Right ventricle myocardium inferior (tissue), 1 donor: Measurements from ENCODE around the gene MAPRE2. TPM values are rescaled to one million over a fixed set of nuclear protein-coding genes. Genes with fewer than 3 reads are reported as not detected.
A peak's percentile ranks its signal among the peaks of the same experiment; 100 is the strongest.

Experiments
- ATAC-seq: fragments of 200-7000 bp; cut with Tn5 transposase; one replicate; pipeline ENCODE4 v1.9.1; 2020; ENCODE audit warnings: mild to moderate bottlenecking, moderate library complexity
- DNase-seq: peaks from one replicate; pipeline ENCODE4 v3.0.0; 2021; ENCODE audit errors: missing footprints
- intact Hi-C: fragments of 100-400 bp; cut with DNase I; formaldehyde crosslinking; loops from one replicate; pipeline ENCODE4 v1.11.0; 2022
- total RNA-seq: library from RNA; stranded (reverse); fragmentation: NEBNext Ultra II Directional; extraction: Animal tissue kit (Norgen Biotek cat#: 25700); gene quantifications from one replicate; pipeline ENCODE4 v1.2.1, GENCODE V29; 2021
- donor health status: DM: no; HTN: yes; CAD: no; lungs with severe emphysema.

Gene MAPRE2
- total RNA-seq, 1 donor from 2014 or later = 112 TPM

DNA sequence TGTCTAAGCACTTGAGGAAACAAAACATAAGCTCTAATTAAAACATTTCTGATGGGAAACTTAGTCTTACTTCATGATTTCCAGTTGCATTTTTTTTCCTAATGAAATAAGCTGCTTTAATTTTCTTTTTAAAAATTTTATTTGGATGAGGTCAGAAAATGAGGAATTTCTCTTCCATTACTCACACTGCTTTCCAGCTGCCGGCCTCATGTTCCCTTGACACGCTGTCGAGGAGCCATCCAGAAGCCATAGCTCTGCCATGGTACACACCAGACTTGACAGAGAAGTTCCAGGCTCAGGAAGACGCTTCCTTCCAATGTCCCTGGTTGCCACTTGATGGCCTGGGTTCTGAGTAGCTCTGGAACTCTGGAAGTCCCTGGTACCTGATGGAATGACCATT is 12.1 kb upstream of the MAPRE2 start:
- ATAC-seq (peak; percentile 43), DNase-seq (no peak)
- intact Hi-C loops = loop anchor here (5.0 kb wide), 2 partner anchors 113 to 213 kb away; partner anchors contain the start of gene ZNF397

DNA sequence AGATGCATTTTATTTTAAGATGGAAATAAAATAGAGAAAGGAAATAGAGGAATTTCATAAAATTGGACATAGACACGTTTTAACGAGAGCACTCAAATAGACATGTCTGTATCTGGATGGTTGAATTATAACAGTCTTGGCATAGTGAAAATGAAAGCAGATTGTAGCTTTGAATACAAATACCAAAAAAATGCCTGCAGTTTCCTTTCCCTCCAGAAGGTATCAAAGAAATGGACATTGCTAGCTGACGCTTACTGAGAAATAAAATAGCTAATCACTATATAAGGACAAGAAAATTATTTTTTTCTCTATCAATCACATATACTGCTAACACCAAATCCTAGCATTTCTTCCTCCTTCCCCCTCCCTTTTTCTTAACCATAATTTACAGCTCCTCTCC is 11.4 kb upstream of the MAPRE2 start:
- intact Hi-C loops = loop anchor here (5.0 kb wide), 2 partner anchors 113 to 213 kb away; partner anchors contain the start of gene ZNF397
- no peak for ATAC-seq

DNA sequence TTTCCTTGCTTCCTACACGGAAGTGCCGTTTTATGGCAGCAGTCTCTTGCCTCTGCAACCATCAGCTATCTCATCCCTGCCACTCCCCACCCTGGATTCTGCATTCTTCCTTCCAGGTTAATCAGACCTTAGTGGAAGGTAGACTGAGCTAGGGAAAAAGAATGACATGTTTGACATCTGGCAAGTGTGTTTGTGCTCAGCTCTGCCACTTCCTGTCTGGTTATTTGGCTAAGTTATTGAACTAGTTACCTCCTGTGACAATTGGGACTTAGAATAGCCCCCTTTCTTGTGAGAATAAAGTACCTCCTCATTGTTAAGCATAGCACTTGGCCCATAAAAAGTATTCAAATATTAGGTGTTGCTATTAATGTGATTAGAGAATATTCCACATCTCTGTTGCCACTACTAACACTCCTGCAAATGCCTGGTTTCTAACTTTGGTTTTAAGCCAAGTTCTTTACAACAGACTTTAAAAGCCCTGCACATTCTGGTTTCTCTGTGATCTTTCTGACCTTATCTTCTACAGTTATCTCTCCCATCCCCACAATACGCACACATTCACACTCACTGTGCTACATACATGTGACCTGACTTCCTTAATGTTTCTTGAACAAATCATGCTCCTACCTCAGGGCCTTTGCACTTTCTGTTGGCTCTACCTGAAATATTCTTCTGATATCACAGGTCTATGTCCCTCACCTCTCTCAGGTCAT is 10.8 kb upstream of the MAPRE2 start:
- no peak for ATAC-seq
- DNase-seq = no peak
- intact Hi-C loops = no loop called here

More for the DNA sequence above, 11.4 kb upstream of the MAPRE2 start:
- no peak for DNase-seq

DNA sequence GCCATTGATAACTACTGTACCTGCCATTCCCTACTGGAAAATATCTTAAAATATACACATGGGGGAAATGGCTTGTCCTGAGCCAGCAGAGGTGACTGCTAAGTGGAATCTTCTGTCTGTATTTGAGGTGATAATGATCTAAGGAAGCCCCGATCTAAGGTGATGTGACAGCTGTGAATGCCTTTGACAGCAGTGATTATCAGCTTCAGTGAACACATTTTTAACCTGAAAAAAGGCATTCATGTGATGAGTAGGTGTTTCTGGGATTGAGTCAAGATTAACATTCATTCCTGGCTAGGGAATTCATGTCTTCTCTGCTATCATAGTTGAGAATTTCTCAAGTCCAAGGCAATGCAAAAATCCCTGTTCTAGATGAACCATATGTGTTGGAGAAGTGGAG is 9.1 kb upstream of the MAPRE2 start:
- DNase-seq (no peak), ATAC-seq (no peak)
- intact Hi-C loops = no loop called here

DNA sequence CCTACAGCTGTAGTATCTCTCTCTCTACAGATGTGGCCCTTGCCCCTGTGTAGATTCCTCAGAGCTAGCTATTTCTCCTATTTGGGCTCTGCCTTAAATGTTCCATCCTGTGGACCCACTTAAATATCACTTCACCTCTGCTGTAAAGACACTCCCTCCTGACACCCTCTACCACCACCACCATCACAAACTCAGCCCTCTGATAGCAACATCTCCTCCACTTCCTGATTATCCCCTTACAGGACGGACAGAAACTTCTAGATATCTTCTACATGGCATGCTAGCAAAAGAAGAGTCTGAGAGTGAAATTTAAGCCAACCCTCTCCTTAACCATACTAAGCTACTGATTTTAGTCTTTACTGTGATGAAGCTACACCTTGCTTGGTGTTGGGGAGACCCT is 3.2 kb upstream of the MAPRE2 start:
- ATAC-seq (no peak), DNase-seq (no peak)
- intact Hi-C loops = no loop called here

DNA sequence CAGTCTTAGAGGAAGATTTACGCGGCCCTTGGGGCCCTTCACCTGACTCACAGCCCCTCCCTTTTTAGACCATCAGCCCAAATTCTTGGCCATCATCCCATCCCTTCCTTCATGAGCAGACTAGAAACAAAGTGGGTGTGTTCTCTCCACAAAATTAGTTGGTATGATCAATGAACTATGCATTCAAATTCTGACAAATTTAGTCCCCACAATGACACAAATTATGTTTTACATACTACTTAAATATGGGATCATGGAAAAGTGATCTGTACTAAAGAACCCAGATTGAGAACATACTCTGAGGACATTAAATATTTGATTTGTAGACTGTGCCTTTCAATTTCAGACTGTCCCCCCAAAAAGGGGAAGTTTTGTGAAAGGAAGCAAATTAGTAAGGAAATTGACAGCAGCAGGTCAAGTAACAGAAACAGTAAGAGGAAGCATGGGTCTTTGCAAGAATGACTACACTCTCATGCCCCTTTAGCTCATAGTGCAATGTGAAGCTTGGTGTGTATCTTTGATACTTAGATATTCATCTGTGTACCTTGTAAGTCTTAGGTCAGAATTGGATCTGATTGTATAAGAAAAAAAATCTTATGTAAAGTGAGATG is 2.2 kb upstream of the MAPRE2 start:
- no peak for DNase-seq
- intact Hi-C loops = no loop called here
- ATAC-seq = no peak

DNA sequence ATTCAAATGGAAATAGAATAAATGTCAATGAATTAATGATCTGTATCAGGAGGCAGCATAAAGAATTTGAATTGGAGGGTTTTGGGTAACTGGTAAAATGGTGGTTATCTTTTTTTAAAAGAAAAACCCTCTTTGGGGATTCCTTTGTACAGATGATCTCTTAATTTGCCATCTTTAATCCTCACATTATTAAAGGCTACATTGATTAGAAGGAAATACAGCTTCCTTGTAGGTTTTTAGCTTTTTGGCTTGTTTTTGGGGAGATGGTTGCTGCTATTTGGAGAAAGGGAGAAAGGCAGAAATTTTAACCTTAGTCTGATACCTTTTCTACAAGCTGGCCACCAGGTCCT is 600 bp upstream of the MAPRE2 start:
- DNase-seq (no peak), ATAC-seq (no peak)
- intact Hi-C loops = loop anchor here (2.0 to 5.0 kb wide), 2 partner anchors 42 to 98 kb away; no protein-coding TSS in a partner anchor

DNA sequence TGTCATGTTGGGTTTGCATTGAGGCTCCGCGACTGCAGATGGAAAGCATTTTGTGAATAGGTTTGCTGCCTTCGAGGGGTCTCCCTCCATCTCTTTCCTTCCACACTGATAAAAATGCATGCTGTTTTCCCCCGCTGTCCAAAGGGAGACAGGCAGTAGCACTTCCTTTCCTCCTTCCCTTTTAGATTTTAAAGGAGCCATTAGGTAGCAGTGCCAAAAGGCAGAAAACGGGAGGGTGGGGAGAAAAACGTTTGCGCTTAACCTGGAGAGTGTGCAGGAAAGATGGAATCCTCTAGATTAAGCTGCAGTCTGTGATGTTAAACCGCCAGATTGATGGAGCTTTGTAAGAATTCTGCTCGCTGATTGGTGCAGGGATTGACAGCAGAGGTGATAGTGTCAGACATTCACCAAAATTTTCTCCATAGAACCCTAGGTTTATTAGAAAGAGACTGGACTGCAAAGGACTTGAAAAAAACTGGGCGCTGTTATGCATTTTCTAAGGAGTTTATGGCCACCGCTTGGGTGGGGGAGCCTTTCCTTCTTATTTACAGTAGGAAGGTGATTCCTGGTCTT is 688 bp downstream of the MAPRE2 start:
- intact Hi-C loops = loop anchor here (2.0 to 5.0 kb wide), 3 partner anchors 40 to 97 kb away; no protein-coding TSS in a partner anchor
- ATAC-seq = peak; percentile 2
- DNase-seq = no peak

DNA sequence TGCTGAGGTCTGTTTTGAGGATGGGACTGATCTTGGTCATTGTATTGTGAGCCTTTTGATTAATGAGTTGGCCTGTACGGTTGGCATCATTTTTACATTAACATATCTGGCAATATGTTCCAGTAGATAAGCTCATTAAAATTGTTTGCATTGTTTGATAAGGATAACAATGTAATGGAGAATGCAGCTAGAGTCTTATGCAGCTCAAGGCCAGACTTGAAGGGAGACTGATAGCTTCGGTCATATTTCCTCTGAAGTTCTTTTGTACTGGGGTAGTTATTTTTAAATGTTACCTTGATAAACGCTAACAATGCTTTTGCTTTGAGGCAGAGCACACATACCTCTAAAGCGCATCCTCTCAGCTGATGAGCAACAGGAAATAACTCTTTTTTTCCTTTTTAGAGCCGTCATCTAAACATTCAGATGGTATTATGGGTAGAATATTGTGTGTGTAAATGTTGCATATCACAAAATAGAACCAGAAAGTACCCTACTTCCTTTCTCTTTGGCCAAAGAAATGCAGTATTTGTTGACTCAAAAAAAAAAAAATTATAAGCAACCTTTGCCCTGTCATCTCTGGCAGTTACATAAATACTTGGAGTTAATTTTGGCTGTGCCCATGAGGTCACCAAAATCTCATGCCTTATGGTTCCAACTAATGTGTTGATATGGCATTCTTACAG is 1.3 kb downstream of the MAPRE2 start:
- no peak for ATAC-seq
- intact Hi-C loops = loop anchor here (2.0 to 5.0 kb wide), 2 partner anchors 40 to 76 kb away; no protein-coding TSS in a partner anchor
- DNase-seq = no peak

DNA sequence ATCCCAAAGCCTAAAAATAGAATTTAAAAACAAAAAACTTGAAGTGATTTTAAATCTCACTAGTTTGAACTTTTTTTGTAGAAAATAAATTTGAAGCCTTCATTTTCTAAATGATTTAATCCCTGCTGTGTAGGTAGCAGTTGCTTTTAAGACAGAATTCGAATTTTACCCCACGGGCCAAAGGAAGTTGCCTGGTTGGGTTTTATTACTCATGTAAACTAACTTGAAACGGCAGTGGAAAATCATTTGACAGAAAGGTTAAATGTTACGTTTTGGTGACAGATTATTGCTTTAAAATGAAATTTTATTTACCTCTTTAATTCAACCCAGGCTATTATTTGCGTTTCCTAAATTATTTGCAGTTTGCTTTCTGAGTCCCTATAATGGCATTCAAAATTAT is 2.0 kb downstream of the MAPRE2 start:
- intact Hi-C loops = loop anchor here (2.0 to 5.0 kb wide), 2 partner anchors 39 to 76 kb away; no protein-coding TSS in a partner anchor
- ATAC-seq = no peak
- no peak for DNase-seq

DNA sequence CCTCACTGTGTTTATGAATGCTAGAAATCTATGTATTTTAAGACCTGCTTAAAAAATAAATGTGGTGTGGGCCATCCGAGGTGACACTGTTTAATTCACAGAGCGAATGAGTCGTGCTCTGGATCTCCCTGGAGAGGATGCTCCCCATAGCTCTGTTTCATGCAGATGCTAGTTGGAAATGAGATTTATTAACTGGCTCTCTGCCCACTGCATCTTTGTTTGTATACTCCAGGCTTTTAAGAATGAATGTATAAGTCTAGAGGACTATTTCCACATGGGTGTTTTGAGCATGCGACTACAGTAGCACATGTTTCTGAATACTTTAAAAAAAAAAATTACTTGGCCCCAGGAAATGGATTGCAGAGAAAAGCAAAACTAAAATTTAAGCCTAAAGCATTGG is 3.9 kb downstream of the MAPRE2 start:
- DNase-seq (no peak), ATAC-seq (no peak)
- intact Hi-C loops = no loop called here

DNA sequence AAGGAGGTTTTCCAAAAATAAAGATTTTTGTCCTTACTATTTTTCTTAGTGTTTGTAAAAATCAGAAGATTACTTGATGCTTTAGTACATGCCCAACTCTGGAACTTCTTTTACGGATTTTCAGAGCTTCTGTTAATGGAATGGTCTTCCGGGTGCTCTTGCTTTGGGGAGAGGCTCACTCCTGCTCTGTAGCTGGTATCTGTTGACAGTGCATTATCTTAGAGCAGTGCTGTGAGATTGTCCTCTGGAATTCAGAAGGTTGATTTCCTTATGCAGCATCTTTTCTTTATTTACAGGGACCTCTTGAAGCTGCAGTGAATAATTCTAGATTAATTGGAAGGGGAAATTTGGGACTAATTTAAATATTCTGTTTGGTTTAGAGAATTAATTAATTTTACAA is 4.6 kb downstream of the MAPRE2 start:
- DNase-seq (no peak), ATAC-seq (no peak)
- intact Hi-C loops = no loop called here

DNA sequence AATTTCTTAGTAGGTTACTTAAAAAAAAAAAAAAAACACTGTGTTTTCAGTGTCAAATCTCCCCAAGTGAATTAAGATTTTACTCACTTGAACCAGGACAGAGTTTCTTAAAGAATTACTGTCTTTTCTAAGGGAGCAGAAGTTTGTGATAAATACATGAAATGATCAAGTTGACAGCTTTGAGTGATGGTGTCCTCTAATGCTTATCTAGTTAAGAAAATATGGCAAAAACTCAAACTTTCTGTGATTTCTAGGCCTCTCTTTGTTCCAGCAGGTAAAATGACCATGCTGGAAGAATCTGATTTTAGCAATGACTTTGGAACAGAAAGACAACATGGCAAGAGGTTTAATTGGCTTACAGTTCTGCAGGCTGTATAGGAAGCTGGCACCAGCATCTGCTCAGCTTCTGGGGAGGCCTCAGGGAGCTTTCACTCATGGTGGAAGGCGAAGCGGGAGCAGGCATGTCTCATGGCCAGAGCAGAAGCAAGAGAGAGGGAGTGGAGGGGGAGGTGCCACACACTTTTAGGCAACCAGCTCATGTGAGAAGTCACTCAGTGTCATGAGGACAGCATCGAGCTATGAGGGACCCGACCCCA is 6.6 kb downstream of the MAPRE2 start:
- intact Hi-C loops = no loop called here
- no peak for ATAC-seq
- no peak for DNase-seq

DNA sequence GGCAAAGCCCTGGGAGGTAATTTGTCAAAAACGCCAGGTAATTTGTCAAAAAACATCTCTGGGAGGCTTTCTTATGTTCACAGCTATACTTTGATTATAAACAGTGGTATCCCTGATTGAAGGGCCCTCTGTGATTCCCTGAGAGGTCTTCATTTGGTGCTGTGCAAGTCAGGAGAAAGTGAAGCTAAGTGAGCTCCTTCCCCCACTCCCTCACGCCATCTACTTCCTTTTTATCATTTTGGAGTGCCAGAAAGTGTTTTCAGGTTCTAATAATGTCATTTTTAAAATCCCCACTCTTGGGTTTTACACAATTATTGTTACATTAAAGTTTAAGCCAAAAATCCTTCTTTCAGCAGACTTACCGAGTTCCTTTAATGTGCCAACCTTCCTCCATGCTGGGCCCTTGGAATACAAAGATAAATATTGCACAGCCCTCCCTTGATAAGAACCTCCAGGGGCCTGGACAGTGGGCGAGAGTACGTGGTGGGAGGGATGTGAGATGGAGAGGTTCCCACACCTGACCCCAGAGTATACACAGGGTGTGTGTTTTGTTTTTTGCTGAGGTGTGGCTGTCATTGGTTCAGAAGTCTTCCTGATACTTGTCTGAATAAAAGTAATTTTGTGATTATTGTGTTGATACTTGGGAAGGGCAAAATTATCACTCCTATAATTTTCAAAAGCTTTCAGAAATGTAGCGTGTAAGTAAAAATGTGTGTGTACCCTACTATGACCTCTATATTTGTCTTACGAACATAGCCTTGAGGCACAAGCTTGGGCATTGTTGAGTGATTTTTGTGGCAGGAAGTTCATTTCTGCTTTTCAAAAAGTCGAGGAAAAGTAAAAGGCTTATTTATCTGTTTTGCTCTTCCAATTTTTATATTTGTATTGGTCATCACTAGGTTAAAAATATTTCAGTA is 8.2 kb downstream of the MAPRE2 start:
- intact Hi-C loops = loop anchor here (2.0 kb wide), 1 partner anchor 33 kb away; no protein-coding TSS in a partner anchor
- DNase-seq (no peak), ATAC-seq (no peak)

DNA sequence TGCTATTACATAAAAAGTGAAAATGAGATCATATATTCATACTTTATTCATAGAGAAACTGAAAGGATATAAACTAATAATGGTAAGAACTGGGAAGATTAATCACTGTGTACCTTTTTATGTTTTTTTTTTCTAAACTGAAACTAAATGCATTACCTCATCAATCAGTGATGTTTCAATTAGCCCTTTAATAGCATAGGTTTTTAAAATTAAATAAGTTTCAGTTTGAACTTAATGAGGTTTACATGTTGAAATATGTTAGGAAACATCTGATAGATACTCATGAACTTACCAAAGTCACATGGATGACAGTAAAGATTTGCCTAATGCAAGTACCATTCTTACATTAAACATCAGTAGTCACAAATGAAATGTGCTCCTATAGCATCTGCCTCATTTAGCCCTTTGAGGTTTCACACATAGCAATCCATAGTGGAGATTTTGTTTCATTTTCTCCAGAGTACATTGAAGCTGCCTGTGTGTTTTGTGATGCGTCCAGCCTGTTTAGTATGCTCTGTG is 8.9 kb downstream of the MAPRE2 start:
- intact Hi-C loops = loop anchor here (2.0 kb wide), 1 partner anchor 33 kb away; no protein-coding TSS in a partner anchor
- DNase-seq (no peak), ATAC-seq (peak; percentile 10)

DNA sequence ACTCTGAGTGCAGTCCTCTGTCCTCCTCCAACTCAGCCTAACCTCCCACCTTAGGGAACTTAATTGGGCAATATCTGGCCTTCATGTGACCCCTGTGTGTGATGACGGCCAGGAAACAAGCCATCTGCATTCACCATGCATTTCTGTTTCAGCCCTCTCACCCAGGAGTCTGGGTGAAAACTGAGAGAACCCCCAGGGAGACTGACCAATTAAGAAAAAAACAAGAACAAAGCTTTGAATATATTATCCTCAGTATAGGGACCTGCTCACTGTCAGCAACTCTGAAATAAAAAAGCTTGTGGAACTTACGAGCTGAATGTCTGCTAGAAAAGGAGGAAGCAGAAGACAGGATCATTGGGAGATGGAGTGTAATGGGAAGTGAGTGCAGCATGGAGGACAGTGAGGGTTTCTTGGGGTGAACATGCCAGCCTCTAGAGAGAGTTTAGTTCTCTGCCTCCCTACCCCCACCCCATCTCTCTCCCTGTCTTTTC is 9.5 kb downstream of the MAPRE2 start:
- DNase-seq (no peak), ATAC-seq (peak; percentile 86)
- intact Hi-C loops = loop anchor here (2.0 kb wide), 1 partner anchor 32 kb away; no protein-coding TSS in a partner anchor

DNA sequence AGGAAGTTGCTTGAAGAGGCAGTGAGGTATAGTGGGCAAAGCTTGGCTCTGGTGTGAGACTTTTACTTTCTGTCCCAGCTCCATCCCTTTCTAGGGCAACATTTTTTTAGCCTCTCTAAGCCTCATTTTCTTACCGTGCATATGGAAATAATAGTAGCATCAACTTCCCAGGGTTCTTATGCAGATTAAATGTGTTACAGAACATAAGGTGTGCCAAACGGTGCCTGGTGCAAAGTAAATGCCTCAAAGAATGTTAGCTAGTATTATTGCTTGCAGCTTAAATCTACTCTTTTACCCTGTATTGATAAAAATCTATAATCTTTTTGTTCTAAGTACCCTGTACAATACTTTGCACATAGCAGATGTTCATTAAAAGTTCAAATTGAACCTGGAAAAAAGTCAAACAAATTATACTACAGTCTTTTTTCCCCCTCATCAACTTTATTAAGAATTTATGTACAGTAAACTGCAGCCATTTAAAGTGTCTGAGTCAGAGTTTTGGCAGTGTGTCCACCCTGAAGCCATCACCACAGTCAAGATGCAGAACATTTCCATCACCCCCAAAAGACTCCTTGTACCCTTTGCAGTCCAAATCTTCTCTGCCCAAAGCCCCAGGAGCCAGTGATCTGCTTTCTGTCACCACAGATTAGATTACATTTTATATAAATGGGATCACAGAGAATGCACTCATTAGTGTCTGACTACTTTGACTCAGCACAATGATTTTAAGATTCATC is 10.6 kb downstream of the MAPRE2 start:
- ATAC-seq (no peak), DNase-seq (no peak)
- intact Hi-C loops = loop anchor here (2.0 kb wide), 1 partner anchor 31 kb away; no protein-coding TSS in a partner anchor
